Smooth muscle cell (in vitro differentiated cells): ENCODE results near the gene REEP3. TPM values are rescaled to one million over a fixed set of nuclear protein-coding genes. Genes with fewer than 3 reads are reported as not detected.

ENCODE experiments used
- DNase-seq: peaks from one replicate; lab custom pipeline; 2025; ENCODE audit not compliant: unreplicated experiment; lab: John Stamatoyannopoulos, UW
- H2AFZ ChIP-seq: fragments of 200-600 bp; sonication (generic); 2 replicates; pipeline ENCODE4 v1.6.0; 2016; ENCODE audit warnings: antibody characterized with exemption, low read depth, mild to moderate bottlenecking
- H3F3A ChIP-seq: fragments of 200-600 bp; sonication (generic); 2 replicates; pipeline ENCODE4 v1.6.0; 2017; ENCODE audit warnings: antibody characterized with exemption, low read depth
- H3K27ac ChIP-seq: fragments of 200-600 bp; sonication (generic); 2 replicates; pipeline ENCODE4 v1.5.1; 2016; ENCODE audit warnings: low read depth, mild to moderate bottlenecking
- H3K27me3 ChIP-seq: fragments of 200-600 bp; sonication (generic); 2 replicates; pipeline ENCODE4 v1.6.1; 2016; ENCODE audit warnings: low read depth, mild to moderate bottlenecking
- H3K36me3 ChIP-seq: fragments of 200-600 bp; sonication (generic); 2 replicates; pipeline ENCODE4 v1.5.1; 2016; ENCODE audit warnings: low read depth
- H3K4me1 ChIP-seq: fragments of 200-600 bp; sonication (generic); 2 replicates; pipeline ENCODE4 v1.5.1; 2016; ENCODE audit warnings: low read depth
- H3K4me2 ChIP-seq: fragments of 200-600 bp; sonication (generic); 2 replicates; pipeline ENCODE4 v1.6.0; 2016; ENCODE audit warnings: mild to moderate bottlenecking
- H3K4me3 ChIP-seq: fragments of 200-600 bp; sonication (generic); 2 replicates; pipeline ENCODE4 v1.5.1; 2016; ENCODE audit warnings: mild to moderate bottlenecking
- H3K79me2 ChIP-seq: fragments of 200-600 bp; sonication (generic); 2 replicates; pipeline ENCODE4 v1.6.0; 2016; ENCODE audit warnings: low read depth, mild to moderate bottlenecking
- H3K9ac ChIP-seq: fragments of 200-600 bp; sonication (generic); 2 replicates; pipeline ENCODE4 v1.6.0; 2016; ENCODE audit warnings: low read depth
- H3K9me3 ChIP-seq: fragments of 200-600 bp; sonication (generic); replicated peaks from 2 replicates; pipeline ENCODE4 v1.5.1; 2016; ENCODE audit warnings: low read depth
- H4K20me1 ChIP-seq: fragments of 200-600 bp; sonication (generic); 2 replicates; pipeline ENCODE4 v1.6.0; 2016; ENCODE audit warnings: low read depth
- CTCF ChIP-seq: fragments of 200-600 bp; sonication (generic); IDR thresholded peaks from 2 replicates; pipeline ENCODE4 v1.5.1; 2017; ENCODE audit warnings: borderline replicate concordance, mild to moderate bottlenecking, antibody characterized with exemption; ENCODE audit not compliant: insufficient read depth, poor library complexity, severe bottlenecking
- WGBS: methylation state at CpG from one replicate; pipeline ENCODE4 v1.1.7; 2016; ENCODE audit warnings: low lambda C conversion rate; 5-methylcytosine and 5-hydroxymethylcytosine counted together
- polyA plus RNA-seq: library from polyadenylated mRNA; unstranded; fragments of >200 nt; fragmentation: Nextera tagmentation; extraction: Ambion mirVana; gene quantifications from 2 replicates; pipeline ENCODE4 v1.2.1, GENCODE V29; 2016
- total RNA-seq: library from RNA; depleted of rRNA; stranded (reverse); fragments of >200 nt; gene quantifications from 2 replicates; pipeline ENCODE4 v1.2.3, GENCODE V29; 2014

REEP3 gene
- total and polyA plus RNA-seq, 2 experiments from 2014 or later = 42.3 to 80.4 TPM

- Histone ChIP-seq H3K9me3 (no peaks in the 10 kb centered on the region), H3K36me3 (no peaks in the 10 kb centered on the region), H3K27me3 (no peaks in the 10 kb centered on the region), H2AFZ (no peak overlapping the region), H3K4me2 (no peak overlapping the region), H3K4me1 (no peaks in the 10 kb centered on the region), H3F3A (no peaks in the 10 kb centered on the region), H3K9ac (no peak overlapping the region), H3K4me3 (no peak overlapping the region), H4K20me1 (peaks cover 91% of the 10 kb centered on the region), H3K79me2 (peaks cover 100% of the 10 kb centered on the region), H3K27ac (no peak overlapping the region)
- DNase-seq = no peak
- 43% methylated on average over 3 of the region's 3 CpGs for WGBS
- no peak for TF ChIP-seq CTCF
Measured at GRCh38 chr10:63478564-63478963, 42.6 kb upstream of the REEP3 start.

- no peak overlapping the region for H3K9ac ChIP-seq
- H3K36me3 ChIP-seq = no peaks in the 10 kb centered on the region
- no peak overlapping the region for H3K4me2 ChIP-seq
- no peak for TF ChIP-seq CTCF
- peaks cover 89% of the 10 kb centered on the region for H4K20me1 ChIP-seq
- peaks cover 6% of the 10 kb centered on the region for H3K4me1 ChIP-seq
- DNase-seq = no peak
- 95% methylated on average over 5 of the region's 5 CpGs for WGBS
- H3K79me2 ChIP-seq = peaks cover 99% of the 10 kb centered on the region
- no peak overlapping the region for H3K4me3 ChIP-seq
- no peaks in the 10 kb centered on the region for H3F3A ChIP-seq
- H3K9me3 ChIP-seq = no peaks in the 10 kb centered on the region
- no peak overlapping the region for H3K27ac ChIP-seq
- H3K27me3 ChIP-seq = no peaks in the 10 kb centered on the region
- no peak overlapping the region for H2AFZ ChIP-seq
Measured at GRCh38 chr10:63480237-63480636, 41.0 kb upstream of the REEP3 start.

- 93% methylated on average over 6 of the region's 6 CpGs for WGBS
- peaks cover 15% of the 10 kb centered on the region for H3K4me1 ChIP-seq
- H3K4me2 ChIP-seq = no peak overlapping the region
- no peak overlapping the region for H3K4me3 ChIP-seq
- H3K79me2 ChIP-seq = peaks cover 99% of the 10 kb centered on the region
- no peaks in the 10 kb centered on the region for H3K36me3 ChIP-seq
- no peak overlapping the region for H3K9ac ChIP-seq
- no peak for TF ChIP-seq CTCF
- no peak overlapping the region for H2AFZ ChIP-seq
- no peaks in the 10 kb centered on the region for H3K9me3 ChIP-seq
- no peaks in the 10 kb centered on the region for H3K27me3 ChIP-seq
- no peaks in the 10 kb centered on the region for H3F3A ChIP-seq
- H4K20me1 ChIP-seq = peaks cover 93% of the 10 kb centered on the region
- no peak for DNase-seq
- peak overlapping the region; percentile 20 for H3K27ac ChIP-seq
Measured at GRCh38 chr10:63481815-63482421, 39.3 kb upstream of the REEP3 start.

- no peak for TF ChIP-seq CTCF
- H3F3A ChIP-seq = no peaks in the 10 kb centered on the region
- no peak for DNase-seq
- peaks cover 87% of the 10 kb centered on the region for H4K20me1 ChIP-seq
- H3K79me2 ChIP-seq = peaks cover 99% of the 10 kb centered on the region
- H3K4me1 ChIP-seq = peaks cover 15% of the 10 kb centered on the region
- no peak overlapping the region for H2AFZ ChIP-seq
- WGBS = 100% methylated on average over 1 of the region's 1 CpG
- no peak overlapping the region for H3K27ac ChIP-seq
- H3K9me3 ChIP-seq = no peaks in the 10 kb centered on the region
- no peaks in the 10 kb centered on the region for H3K27me3 ChIP-seq
- no peak overlapping the region for H3K4me3 ChIP-seq
- H3K4me2 ChIP-seq = no peak overlapping the region
- H3K36me3 ChIP-seq = no peaks in the 10 kb centered on the region
- H3K9ac ChIP-seq = no peak overlapping the region
Measured at GRCh38 chr10:63483983-63484382, 37.2 kb upstream of the REEP3 start.
